ENCODE results near the gene CRLF2. TPM values are rescaled to one million over a fixed set of nuclear protein-coding genes. Genes with fewer than 3 reads are reported as not detected.
"Not testable (repeated sequence)": the region's sequence is repeated elsewhere in the genome, so short reads cannot be mapped to it uniquely, and the experiment has no call there.

The CRLF2 gene, protein sequence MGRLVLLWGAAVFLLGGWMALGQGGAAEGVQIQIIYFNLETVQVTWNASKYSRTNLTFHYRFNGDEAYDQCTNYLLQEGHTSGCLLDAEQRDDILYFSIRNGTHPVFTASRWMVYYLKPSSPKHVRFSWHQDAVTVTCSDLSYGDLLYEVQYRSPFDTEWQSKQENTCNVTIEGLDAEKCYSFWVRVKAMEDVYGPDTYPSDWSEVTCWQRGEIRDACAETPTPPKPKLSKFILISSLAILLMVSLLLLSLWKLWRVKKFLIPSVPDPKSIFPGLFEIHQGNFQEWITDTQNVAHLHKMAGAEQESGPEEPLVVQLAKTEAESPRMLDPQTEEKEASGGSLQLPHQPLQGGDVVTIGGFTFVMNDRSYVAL
- polyA plus RNA-seq (2013, experiment 1 of 2): 0.04 TPM
- polyA plus RNA-seq (2013, experiment 2 of 2): 0.06 TPM

DNA sequence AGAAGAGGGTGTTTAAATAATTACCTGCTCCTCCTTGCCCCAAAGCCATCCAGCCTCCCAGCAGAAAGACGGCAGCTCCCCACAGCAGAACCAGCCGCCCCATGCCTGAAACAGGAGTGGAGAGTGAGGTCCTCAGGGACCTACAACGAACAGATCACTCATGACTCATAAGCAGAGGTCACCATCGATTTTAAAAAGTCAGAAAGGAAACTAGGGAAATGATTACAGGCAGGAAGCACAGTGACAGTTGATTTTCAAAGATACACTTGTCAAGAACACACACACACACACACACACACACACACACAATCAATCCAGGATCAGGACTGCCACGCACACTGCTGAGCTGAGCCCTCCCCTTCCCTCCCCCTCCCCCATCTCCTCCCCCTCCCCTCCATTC, at the start of gene CRLF2:
CRLF2 (minus strand) TSS at position 118 of the 400 bp plus-strand sequence; CDS start at position 103, 15 bp downstream.
- H2AK5ac ChIP-seq (ENCODE audit: low read length): no peak within 1 kb of the TSS
- no peak within 1 kb of the TSS for H4K8ac ChIP-seq (ENCODE audit: low read depth, low read length)
- H3K18ac ChIP-seq (ENCODE audit: low read length): no peak within 1 kb of the TSS
- H3K79me2 ChIP-seq (ENCODE audit: control insufficient read depth, insufficient read depth, low read length): no peaks in the 10 kb centered on the region
- H3K23ac ChIP-seq (ENCODE audit: low read length): no peak within 1 kb of the TSS
- no peak within 1 kb of the TSS for H3K4me3 ChIP-seq (ENCODE audit: low read length)
- no peak within 1 kb of the TSS for H3K56ac ChIP-seq (ENCODE audit: low read length)
- H3K36me3 ChIP-seq (ENCODE audit: control insufficient read depth, insufficient read depth, low read length): no peaks in the 10 kb centered on the region
- no peaks in the 10 kb centered on the region for H3K27me3 ChIP-seq (ENCODE audit: insufficient read depth, low read length, poor library complexity)
- no peak within 1 kb of the TSS for H2BK5ac ChIP-seq (ENCODE audit: low read length)
- H3K4ac ChIP-seq (ENCODE audit: low read depth, low read length): no peak within 1 kb of the TSS
- no peak within 1 kb of the TSS for H4K5ac ChIP-seq (ENCODE audit: low read length)
- no peak within 1 kb of the TSS for H3K4me2 ChIP-seq (ENCODE audit: low read length)
- no peaks in the 10 kb centered on the region for H3K4me1 ChIP-seq (ENCODE audit: control insufficient read depth, low read depth, low read length)
- no CpG with 5 or more reads among the region's 5 CpGs for WGBS (ENCODE audit: extremely low coverage, insufficient coverage, low lambda C conversion rate)
- DNase-seq: no peak
- H3K79me1 ChIP-seq (ENCODE audit: low read length): no peaks in the 10 kb centered on the region
- no peak within 1 kb of the TSS for H2BK120ac ChIP-seq (ENCODE audit: low read depth, low read length)
- H2BK15ac ChIP-seq (replicated peaks; ENCODE audit: low read depth): no peak within 1 kb of the TSS
- H3K27ac ChIP-seq (ENCODE audit: low read depth, low read length): no peak within 1 kb of the TSS
- H3K9ac ChIP-seq (ENCODE audit: low read length): no peak within 1 kb of the TSS

DNA sequence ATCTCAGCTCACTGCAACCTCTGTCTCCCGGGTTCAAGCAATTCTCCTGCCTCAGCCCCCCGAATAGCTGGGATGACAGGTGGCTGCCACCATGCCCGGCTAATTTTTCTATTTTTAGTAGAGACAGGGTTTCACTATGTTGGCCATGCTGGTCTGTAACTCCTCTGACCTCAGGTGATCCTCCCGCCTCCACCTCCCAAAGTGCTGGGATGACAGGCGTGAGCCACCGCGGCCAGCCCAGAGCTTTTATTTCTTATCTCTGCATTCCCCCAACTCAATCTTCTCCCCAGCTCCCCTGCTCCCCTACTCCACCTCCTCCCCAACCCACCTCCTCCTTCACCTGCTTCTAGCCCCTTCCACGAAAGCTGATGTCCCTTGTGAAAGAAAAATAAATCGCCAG, 49.3 kb upstream of the CRLF2 start:
- not testable (repeated sequence) for H3K4me3 ChIP-seq (ENCODE audit: low read length); H3K9ac ChIP-seq (ENCODE audit: low read length); H2AK5ac ChIP-seq (ENCODE audit: low read length); H2BK120ac ChIP-seq (ENCODE audit: low read depth, low read length); H3K4me2 ChIP-seq (ENCODE audit: low read length); H3K27me3 ChIP-seq (ENCODE audit: insufficient read depth, low read length, poor library complexity); H4K5ac ChIP-seq (ENCODE audit: low read length); H3K36me3 ChIP-seq (ENCODE audit: control insufficient read depth, insufficient read depth, low read length); H3K4ac ChIP-seq (ENCODE audit: low read depth, low read length); DNase-seq; H3K23ac ChIP-seq (ENCODE audit: low read length); H2BK15ac ChIP-seq (replicated peaks; ENCODE audit: low read depth); H3K27ac ChIP-seq (ENCODE audit: low read depth, low read length); H3K18ac ChIP-seq (ENCODE audit: low read length); H3K79me1 ChIP-seq (ENCODE audit: low read length); H3K56ac ChIP-seq (ENCODE audit: low read length); H3K4me1 ChIP-seq (ENCODE audit: control insufficient read depth, low read depth, low read length); H3K79me2 ChIP-seq (ENCODE audit: control insufficient read depth, insufficient read depth, low read length); H2BK5ac ChIP-seq (ENCODE audit: low read length)
- no CpG with 5 or more reads among the region's 9 CpGs for WGBS (ENCODE audit: extremely low coverage, insufficient coverage, low lambda C conversion rate)
- peak overlapping the region; percentile 57 for H4K8ac ChIP-seq (ENCODE audit: low read depth, low read length)

DNA sequence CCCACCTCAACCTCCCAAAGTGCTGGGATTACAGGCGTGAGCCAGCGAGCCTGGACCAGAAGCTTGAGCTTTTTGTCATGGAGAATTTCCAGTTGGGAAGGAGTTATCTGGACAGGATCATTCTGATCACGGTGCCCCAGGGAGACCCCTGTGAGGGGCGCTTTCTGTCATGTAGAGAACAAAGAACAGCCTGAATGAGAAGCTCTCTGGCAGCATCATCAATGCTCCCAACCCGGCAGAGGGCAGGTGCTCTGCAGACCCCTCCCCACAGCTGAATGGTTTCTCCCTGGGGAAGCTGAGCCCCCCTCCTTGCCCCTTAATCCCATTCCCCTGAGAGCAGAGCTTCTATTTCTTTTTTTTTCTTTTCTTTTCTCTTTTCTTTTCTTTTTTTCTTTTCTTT, 48.8 kb upstream of the CRLF2 start:
- H3K36me3 ChIP-seq (ENCODE audit: control insufficient read depth, insufficient read depth, low read length): no peaks in the 10 kb centered on the region
- H2BK120ac ChIP-seq (ENCODE audit: low read depth, low read length): no peak overlapping the region
- H2AK5ac ChIP-seq (ENCODE audit: low read length): no peak overlapping the region
- H3K18ac ChIP-seq (ENCODE audit: low read length): no peak overlapping the region
- no peak overlapping the region for H3K4me3 ChIP-seq (ENCODE audit: low read length)
- H3K27me3 ChIP-seq (ENCODE audit: insufficient read depth, low read length, poor library complexity): no peaks in the 10 kb centered on the region
- no peak overlapping the region for H3K4ac ChIP-seq (ENCODE audit: low read depth, low read length)
- no peak overlapping the region for H4K5ac ChIP-seq (ENCODE audit: low read length)
- H3K4me1 ChIP-seq (ENCODE audit: control insufficient read depth, low read depth, low read length): no peaks in the 10 kb centered on the region
- H3K9ac ChIP-seq (ENCODE audit: low read length): no peak overlapping the region
- H3K79me2 ChIP-seq (ENCODE audit: control insufficient read depth, insufficient read depth, low read length): no peaks in the 10 kb centered on the region
- H2BK15ac ChIP-seq (replicated peaks; ENCODE audit: low read depth): no peak overlapping the region
- no peaks in the 10 kb centered on the region for H3K79me1 ChIP-seq (ENCODE audit: low read length)
- H2BK5ac ChIP-seq (ENCODE audit: low read length): no peak overlapping the region
- H3K27ac ChIP-seq (ENCODE audit: low read depth, low read length): no peak overlapping the region
- H3K23ac ChIP-seq (ENCODE audit: low read length): no peak overlapping the region
- no CpG with 5 or more reads among the region's 5 CpGs for WGBS (ENCODE audit: extremely low coverage, insufficient coverage, low lambda C conversion rate)
- H4K8ac ChIP-seq (ENCODE audit: low read depth, low read length): no peak overlapping the region
- peak; percentile 28 for DNase-seq
- no peak overlapping the region for H3K56ac ChIP-seq (ENCODE audit: low read length)
- H3K4me2 ChIP-seq (ENCODE audit: low read length): no peak overlapping the region

DNA sequence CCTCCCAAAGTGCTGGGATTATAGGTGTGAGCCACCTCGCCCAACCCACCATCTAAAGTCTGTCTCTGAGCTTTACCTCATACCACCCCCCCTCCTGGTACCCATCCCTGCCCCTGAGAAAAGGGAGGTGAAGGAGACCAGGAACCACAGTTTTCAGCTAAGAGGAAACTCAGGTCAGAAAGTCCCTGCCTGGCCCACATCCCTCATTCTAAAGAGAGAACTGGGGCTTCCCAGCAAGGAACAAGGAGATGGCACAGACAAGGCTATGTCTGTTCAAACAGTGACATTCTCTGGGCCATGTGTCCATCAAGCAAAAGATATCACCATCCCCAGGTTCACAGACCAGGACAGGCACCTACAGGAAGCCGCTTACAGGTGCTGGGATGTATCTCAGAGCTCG, 40.4 kb upstream of the CRLF2 start:
- Histone ChIP-seq H3K4me2 (ENCODE audit: low read length) (no peak overlapping the region), H3K4ac (ENCODE audit: low read depth, low read length) (no peak overlapping the region), H2BK15ac (replicated peaks; ENCODE audit: low read depth) (no peak overlapping the region), H4K5ac (ENCODE audit: low read length) (no peak overlapping the region), H3K4me1 (ENCODE audit: control insufficient read depth, low read depth, low read length) (peaks cover 3% of the 10 kb centered on the region), H2BK5ac (ENCODE audit: low read length) (no peak overlapping the region), H3K18ac (ENCODE audit: low read length) (no peak overlapping the region), H2BK120ac (ENCODE audit: low read depth, low read length) (no peak overlapping the region), H3K79me1 (ENCODE audit: low read length) (peaks cover 2% of the 10 kb centered on the region), H2AK5ac (ENCODE audit: low read length) (no peak overlapping the region), H3K36me3 (ENCODE audit: control insufficient read depth, insufficient read depth, low read length) (no peaks in the 10 kb centered on the region), H3K9ac (ENCODE audit: low read length) (no peak overlapping the region), H4K8ac (ENCODE audit: low read depth, low read length) (no peak overlapping the region), H3K79me2 (ENCODE audit: control insufficient read depth, insufficient read depth, low read length) (no peaks in the 10 kb centered on the region), H3K27me3 (ENCODE audit: insufficient read depth, low read length, poor library complexity) (no peaks in the 10 kb centered on the region), H3K4me3 (ENCODE audit: low read length) (no peak overlapping the region), H3K27ac (ENCODE audit: low read depth, low read length) (no peak overlapping the region), H3K23ac (ENCODE audit: low read length) (no peak overlapping the region), H3K56ac (ENCODE audit: low read length) (no peak overlapping the region)
- WGBS (ENCODE audit: extremely low coverage, insufficient coverage, low lambda C conversion rate): no CpG with 5 or more reads among the region's 3 CpGs
- no peak for DNase-seq

DNA sequence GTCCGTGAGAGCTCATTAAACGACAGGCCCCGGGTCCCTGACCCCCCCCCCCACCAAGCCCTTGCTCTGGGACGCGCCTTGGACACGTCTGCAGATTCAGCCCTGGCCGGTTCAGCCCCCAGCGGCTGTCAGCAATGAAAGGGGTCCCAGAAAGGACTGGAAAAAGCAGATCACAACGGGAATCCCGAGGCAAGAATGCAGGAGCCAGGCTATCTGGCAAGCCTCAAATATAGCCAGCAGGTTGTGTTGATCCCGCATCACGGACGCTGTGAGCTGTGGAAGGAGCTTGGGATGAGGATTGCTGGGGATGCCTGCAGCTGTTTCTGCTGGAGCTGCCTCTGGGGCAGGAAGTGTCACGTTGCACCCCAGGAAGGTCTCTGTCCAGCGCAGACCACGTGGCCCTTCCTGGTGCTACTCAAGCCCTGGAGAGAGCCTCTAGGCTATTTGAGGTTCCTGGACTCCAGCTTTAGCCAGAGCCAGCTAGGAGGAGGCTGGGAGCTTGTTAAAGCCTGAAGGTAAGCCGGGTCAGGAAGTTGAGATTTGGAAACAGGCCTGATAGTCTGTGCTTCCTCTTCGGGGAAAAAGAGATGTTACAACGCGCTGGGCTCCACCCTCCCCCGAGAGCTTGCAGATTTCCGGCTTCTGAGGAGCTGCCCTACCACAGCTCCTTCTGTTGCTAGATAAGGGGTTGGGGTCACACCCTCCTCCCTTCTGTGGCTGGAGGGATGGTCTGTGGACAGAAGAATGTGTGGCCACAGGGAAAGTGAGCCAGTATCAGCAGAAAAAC, 36.8 kb upstream of the CRLF2 start:
- no peak overlapping the region for H2AK5ac ChIP-seq (ENCODE audit: low read length)
- H3K9ac ChIP-seq (ENCODE audit: low read length): peak overlapping the region; percentile 69
- no peak overlapping the region for H4K8ac ChIP-seq (ENCODE audit: low read depth, low read length)
- H3K4ac ChIP-seq (ENCODE audit: low read depth, low read length): peak overlapping the region; percentile 97
- peak overlapping the region; percentile 14 for H3K4me2 ChIP-seq (ENCODE audit: low read length)
- H2BK15ac ChIP-seq (replicated peaks; ENCODE audit: low read depth): peak overlapping the region; percentile 86
- no peaks in the 10 kb centered on the region for H3K36me3 ChIP-seq (ENCODE audit: control insufficient read depth, insufficient read depth, low read length)
- peaks cover 2% of the 10 kb centered on the region for H3K79me1 ChIP-seq (ENCODE audit: low read length)
- H3K23ac ChIP-seq (ENCODE audit: low read length): no peak overlapping the region
- H2BK5ac ChIP-seq (ENCODE audit: low read length): peak overlapping the region; percentile 75
- peak overlapping the region; percentile 100 for H3K27ac ChIP-seq (ENCODE audit: low read depth, low read length)
- H4K5ac ChIP-seq (ENCODE audit: low read length): peak overlapping the region; percentile 10
- WGBS (ENCODE audit: extremely low coverage, insufficient coverage, low lambda C conversion rate): no CpG with 5 or more reads among the region's 22 CpGs
- H2BK120ac ChIP-seq (ENCODE audit: low read depth, low read length): peak overlapping the region; percentile 62
- peaks cover 3% of the 10 kb centered on the region for H3K4me1 ChIP-seq (ENCODE audit: control insufficient read depth, low read depth, low read length)
- peak; percentile 97 for DNase-seq
- no peaks in the 10 kb centered on the region for H3K27me3 ChIP-seq (ENCODE audit: insufficient read depth, low read length, poor library complexity)
- peak overlapping the region; percentile 81 for H3K56ac ChIP-seq (ENCODE audit: low read length)
- H3K4me3 ChIP-seq (ENCODE audit: low read length): no peak overlapping the region
- peak overlapping the region; percentile 94 for H3K18ac ChIP-seq (ENCODE audit: low read length)
- H3K79me2 ChIP-seq (ENCODE audit: control insufficient read depth, insufficient read depth, low read length): no peaks in the 10 kb centered on the region
